Fibroblast of skin of right biceps (primary cell): Measurements from ENCODE around the gene NRG3.
"Not testable (repeated sequence)": the region's sequence is repeated elsewhere in the genome, so short reads cannot be mapped to it uniquely, and the experiment has no call there.

Source experiments
- DNase-seq: peaks from one replicate; pipeline ENCODE4 v3.0.0-alpha.2; 2013

Gene NRG3

GRCh38 chr10:82622479-82622878, 747.5 kb downstream of the NRG3 start:
- no peak for DNase-seq

GRCh38 chr10:82625512-82626189, 750.7 kb downstream of the NRG3 start:
- no peak for DNase-seq

- peak; percentile 1 for DNase-seq
Observed at GRCh38 chr10:82628373-82628772, 753.4 kb downstream of the NRG3 start.

GRCh38 chr10:82643076-82643475, 768.1 kb downstream of the NRG3 start:
- DNase-seq = no peak

- DNase-seq = no peak
Observed at GRCh38 chr10:82643601-82644000, 768.6 kb downstream of the NRG3 start.

- DNase-seq = no peak
Observed at GRCh38 chr10:82645221-82645620, 770.2 kb downstream of the NRG3 start.

GRCh38 chr10:82653244-82654155, 778.5 kb downstream of the NRG3 start:
- no peak for DNase-seq

- DNase-seq = peak; percentile 22
Observed at GRCh38 chr10:82660205-82660604, 785.2 kb downstream of the NRG3 start.

- DNase-seq = no peak
Observed at GRCh38 chr10:82660986-82661385, 786.0 kb downstream of the NRG3 start.

- no peak for DNase-seq
Observed at GRCh38 chr10:82661701-82662100, 786.7 kb downstream of the NRG3 start.

- DNase-seq = peak; percentile 85
Observed at GRCh38 chr10:82668221-82668895, 793.4 kb downstream of the NRG3 start.

- DNase-seq = peak; percentile 47
Observed at GRCh38 chr10:82674036-82674435, 799.0 kb downstream of the NRG3 start.

- not testable (repeated sequence) for DNase-seq
Observed at GRCh38 chr10:82677932-82678331, 802.9 kb downstream of the NRG3 start.

- DNase-seq = not testable (repeated sequence)
Observed at GRCh38 chr10:82678451-82678850, 803.5 kb downstream of the NRG3 start.

- no peak for DNase-seq
Observed at GRCh38 chr10:82680608-82681007, 805.6 kb downstream of the NRG3 start.

- DNase-seq = no peak
Observed at GRCh38 chr10:82683945-82684344, 809.0 kb downstream of the NRG3 start.

- no peak for DNase-seq
Observed at GRCh38 chr10:82685087-82685486, 810.1 kb downstream of the NRG3 start.

GRCh38 chr10:82691211-82691610, 816.2 kb downstream of the NRG3 start:
- no peak for DNase-seq

- no peak for DNase-seq
Observed at GRCh38 chr10:82692458-82692857, 817.5 kb downstream of the NRG3 start.

GRCh38 chr10:82721831-82722230, 846.8 kb downstream of the NRG3 start:
- no peak for DNase-seq

GRCh38 chr10:82722273-82722672, 847.3 kb downstream of the NRG3 start:
- no peak for DNase-seq

- DNase-seq = no peak
Observed at GRCh38 chr10:82736305-82736704, 861.3 kb downstream of the NRG3 start.

GRCh38 chr10:82737549-82737948, 862.6 kb downstream of the NRG3 start:
- DNase-seq = no peak

- DNase-seq = no peak
Observed at GRCh38 chr10:82738592-82738991, 863.6 kb downstream of the NRG3 start.
